AG04450 (cell line): ENCODE results near the gene COL5A3. TPM values are rescaled to one million over a fixed set of nuclear protein-coding genes. Genes with fewer than 3 reads are reported as not detected.
A peak's percentile ranks its signal among the peaks of the same experiment; 100 is the strongest.
"Not testable (repeated sequence)": the region's sequence is repeated elsewhere in the genome, so short reads cannot be mapped to it uniquely, and the experiment has no call there.

Experiments
- CTCF ChIA-PET: fragments of 300-600, 350-600 bp; formaldehyde crosslinking; extraction: SDS; loops from one replicate; lab custom pipeline; 2022; ENCODE audit warnings: antibody characterized with exemption, inconsistent platforms; lab: Charles Lee
- POLR2A ChIA-PET: fragments of 350-600 bp; formaldehyde crosslinking; extraction: SDS; loops from one replicate; lab custom pipeline; 2021; ENCODE audit warnings: antibody characterized with exemption, inconsistent platforms; lab: Yijun Ruan, JAX
- DNase-seq: peaks from one replicate; pipeline ENCODE4 v3.0.0-alpha.2; 2011; ENCODE audit warnings: low read depth, low spot score
- H3K27ac ChIP-seq: one replicate; pipeline ENCODE4 v1.5.1; 2012; ENCODE audit warnings: low read depth, low read length, control low read depth
- H3K27me3 ChIP-seq: one replicate; pipeline ENCODE4 v1.6.0; 2012; ENCODE audit warnings: low read length; ENCODE audit not compliant: control insufficient read depth, insufficient read depth
- H3K4me3 ChIP-seq: 2 replicates; pipeline ENCODE4 v1.5.1; 2011; ENCODE audit warnings: mild to moderate bottlenecking, low read depth, low read length, control low read depth
- H3K9me3 ChIP-seq: 2 replicates; pipeline ENCODE4 v1.5.1; 2012; ENCODE audit warnings: low read length; ENCODE audit not compliant: control insufficient read depth, insufficient read depth
- polyA plus RNA-seq: library from polyadenylated mRNA; depleted of rRNA; stranded (reverse); fragments of >200 nt; gene quantifications from 2 replicates; pipeline ENCODE4 v1.2.3, GENCODE V29; 2011
- TF ChIP-seq, protein P1 (sequence below): IDR thresholded peaks from 2 replicates; pipeline ENCODE4 v1.5.1; 2011; ENCODE audit warnings: low read depth, low read length, control low read depth, inconsistent platforms

Gene COL5A3
- polyA plus RNA-seq, 1 experiment: 1.6 TPM

DNA sequence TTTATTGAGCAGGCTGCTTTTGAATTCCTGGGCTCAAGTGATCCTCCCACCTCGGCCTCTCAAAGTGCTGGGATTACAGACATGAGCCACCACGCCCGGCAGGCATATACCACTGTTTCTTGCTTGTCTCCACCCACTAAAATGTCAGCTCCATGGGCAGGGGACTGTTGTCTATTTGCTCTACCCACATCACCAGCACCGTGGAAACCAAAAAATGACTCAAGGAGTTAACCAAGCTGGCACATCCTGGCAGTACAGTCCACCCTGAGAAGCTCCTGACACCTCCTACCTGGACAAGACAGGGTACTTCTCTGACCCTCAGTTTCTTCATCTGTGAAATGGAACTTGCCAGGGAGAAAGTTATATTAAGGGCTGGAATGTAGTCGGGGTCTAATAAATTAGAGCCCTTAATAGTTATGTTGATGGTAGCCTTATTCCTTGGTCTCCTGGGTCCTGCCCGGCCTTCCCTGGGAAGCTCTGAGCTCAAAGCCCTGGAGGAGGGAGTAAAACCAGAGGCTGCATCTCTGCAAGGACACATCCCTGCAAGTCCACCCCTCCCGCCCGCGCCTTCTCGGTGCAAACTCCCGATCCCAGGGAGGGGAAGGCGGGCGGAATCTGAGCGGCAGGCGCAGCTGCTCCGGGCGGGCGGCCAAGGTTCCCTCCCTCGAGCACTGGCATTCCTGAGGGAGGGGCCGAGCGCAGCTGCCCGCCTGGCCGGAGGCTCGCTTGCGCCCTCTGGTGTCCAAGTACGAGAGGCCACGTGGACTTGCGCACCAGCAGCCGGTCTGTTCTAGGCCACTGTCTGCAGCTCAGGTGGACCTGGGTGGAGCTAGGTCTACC lies 17.1 kb upstream of the COL5A3 start:
- H3K4me3 ChIP-seq: no peak overlapping the region
- TF ChIP-seq, protein P1, sequence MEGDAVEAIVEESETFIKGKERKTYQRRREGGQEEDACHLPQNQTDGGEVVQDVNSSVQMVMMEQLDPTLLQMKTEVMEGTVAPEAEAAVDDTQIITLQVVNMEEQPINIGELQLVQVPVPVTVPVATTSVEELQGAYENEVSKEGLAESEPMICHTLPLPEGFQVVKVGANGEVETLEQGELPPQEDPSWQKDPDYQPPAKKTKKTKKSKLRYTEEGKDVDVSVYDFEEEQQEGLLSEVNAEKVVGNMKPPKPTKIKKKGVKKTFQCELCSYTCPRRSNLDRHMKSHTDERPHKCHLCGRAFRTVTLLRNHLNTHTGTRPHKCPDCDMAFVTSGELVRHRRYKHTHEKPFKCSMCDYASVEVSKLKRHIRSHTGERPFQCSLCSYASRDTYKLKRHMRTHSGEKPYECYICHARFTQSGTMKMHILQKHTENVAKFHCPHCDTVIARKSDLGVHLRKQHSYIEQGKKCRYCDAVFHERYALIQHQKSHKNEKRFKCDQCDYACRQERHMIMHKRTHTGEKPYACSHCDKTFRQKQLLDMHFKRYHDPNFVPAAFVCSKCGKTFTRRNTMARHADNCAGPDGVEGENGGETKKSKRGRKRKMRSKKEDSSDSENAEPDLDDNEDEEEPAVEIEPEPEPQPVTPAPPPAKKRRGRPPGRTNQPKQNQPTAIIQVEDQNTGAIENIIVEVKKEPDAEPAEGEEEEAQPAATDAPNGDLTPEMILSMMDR: peak; percentile 89
- CTCF ChIA-PET: interaction anchor here (0.8 to 2.2 kb wide), 29 partner anchors 8 to 223 kb away, joined by 3 to 102 read pairs (median 4); partner anchors contain the start of genes ANGPTL6 and SHFL

DNA sequence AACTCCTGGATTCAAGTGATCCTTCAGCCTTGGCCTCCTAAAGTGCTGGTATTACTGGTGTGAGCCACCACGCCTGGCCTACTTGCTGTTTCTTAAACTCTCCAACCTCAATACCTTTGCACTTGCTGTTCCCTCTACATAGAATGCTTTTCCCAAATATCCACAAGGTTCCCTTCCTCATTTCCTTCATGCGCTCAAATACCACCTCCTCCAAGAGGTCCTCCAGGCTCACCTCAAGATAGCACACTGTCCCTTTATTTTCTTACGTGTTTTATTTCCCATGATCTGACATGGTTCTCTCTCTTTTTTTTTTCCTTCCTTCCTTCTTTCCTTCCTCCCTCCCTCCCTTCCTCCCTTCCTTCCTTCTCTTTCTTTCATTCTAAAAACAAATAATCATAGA lies 16.4 kb upstream of the COL5A3 start:
- POLR2A ChIA-PET: no interaction called here
- H3K27me3 ChIP-seq: peaks cover 12% of the 10 kb centered on the region
- CTCF ChIA-PET: interaction anchor here (0.8 to 2.2 kb wide), 24 partner anchors 8 to 223 kb away, joined by 3 to 102 read pairs (median 4); partner anchors contain the start of genes ANGPTL6 and SHFL
- no peak for DNase-seq
- no peak overlapping the region for H3K27ac ChIP-seq
- no peak overlapping the region for H3K4me3 ChIP-seq
- TF ChIP-seq, protein P1: no peak
- H3K9me3 ChIP-seq: no peaks in the 10 kb centered on the region

More for the DNA sequence above, 17.1 kb upstream of the COL5A3 start:
- DNase-seq: peak; percentile 82
- peaks cover 17% of the 10 kb centered on the region for H3K27me3 ChIP-seq
- peak overlapping the region; percentile 21 for H3K27ac ChIP-seq
- POLR2A ChIA-PET: interaction anchor here (0.5 to 1.3 kb wide), 7 partner anchors 17 to 647 kb away, joined by 3 to 8 read pairs (median 4); partner anchors contain the start of genes COL5A3 and PPAN
- no peaks in the 10 kb centered on the region for H3K9me3 ChIP-seq

DNA sequence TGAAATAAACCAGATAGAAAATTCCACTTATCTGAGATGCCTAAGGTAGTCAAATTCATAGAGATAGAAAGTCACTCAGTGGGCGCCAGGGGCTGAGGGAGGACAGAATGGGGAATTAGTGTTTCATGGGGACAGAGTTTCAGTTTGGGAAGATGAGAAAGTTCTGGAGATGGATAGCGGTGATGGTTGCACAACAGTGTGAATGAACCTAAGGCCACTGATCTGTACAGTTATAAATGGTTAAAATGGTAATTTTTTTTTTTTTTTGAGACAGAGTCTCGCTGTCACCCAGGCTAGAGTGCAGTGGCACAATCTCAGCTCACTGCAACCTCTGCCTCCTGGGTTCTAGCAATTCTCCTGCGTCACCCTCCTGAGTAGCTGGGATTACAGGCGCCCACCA lies 12.8 kb upstream of the COL5A3 start:
- POLR2A ChIA-PET, H3K27me3 ChIP-seq, H3K4me3 ChIP-seq, H3K9me3 ChIP-seq, DNase-seq, H3K27ac ChIP-seq: not testable (repeated sequence)
- CTCF ChIA-PET: interaction anchor here (1.5 kb wide), 2 partner anchors 23 to 92 kb away, joined by 3 to 6 read pairs; no protein-coding TSS in a partner anchor

DNA sequence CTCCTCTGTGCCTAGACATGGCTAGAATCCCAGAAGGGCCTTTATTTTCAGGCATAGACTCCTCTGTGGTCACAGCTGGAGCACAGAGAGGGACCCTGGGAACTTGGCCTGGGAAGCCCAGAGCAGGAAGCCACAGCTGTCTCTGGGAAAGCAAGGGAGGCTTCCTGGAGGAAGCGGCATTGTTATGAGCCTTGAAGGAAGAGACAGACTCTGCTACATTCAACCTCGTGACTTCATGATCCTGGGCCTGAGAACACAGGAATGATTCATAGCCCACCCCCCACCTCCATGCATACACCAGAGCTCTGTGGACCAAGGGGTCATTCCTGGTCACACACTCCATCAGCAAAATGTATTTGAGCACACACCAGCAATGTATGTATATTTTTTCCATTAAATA lies 11.6 kb upstream of the COL5A3 start:
- no peaks in the 10 kb centered on the region for H3K9me3 ChIP-seq
- H3K4me3 ChIP-seq: no peak overlapping the region
- CTCF ChIA-PET: interaction anchor here (1.0 to 3.6 kb wide), 2 partner anchors 22 to 92 kb away, joined by 3 to 30 read pairs; no protein-coding TSS in a partner anchor
- no peak overlapping the region for H3K27ac ChIP-seq
- POLR2A ChIA-PET: interaction anchor here (0.6 kb wide), 1 partner anchor 329 kb away, joined by 3 read pairs; no protein-coding TSS in a partner anchor
- TF ChIP-seq, protein P1: no peak
- DNase-seq: no peak
- no peaks in the 10 kb centered on the region for H3K27me3 ChIP-seq

DNA sequence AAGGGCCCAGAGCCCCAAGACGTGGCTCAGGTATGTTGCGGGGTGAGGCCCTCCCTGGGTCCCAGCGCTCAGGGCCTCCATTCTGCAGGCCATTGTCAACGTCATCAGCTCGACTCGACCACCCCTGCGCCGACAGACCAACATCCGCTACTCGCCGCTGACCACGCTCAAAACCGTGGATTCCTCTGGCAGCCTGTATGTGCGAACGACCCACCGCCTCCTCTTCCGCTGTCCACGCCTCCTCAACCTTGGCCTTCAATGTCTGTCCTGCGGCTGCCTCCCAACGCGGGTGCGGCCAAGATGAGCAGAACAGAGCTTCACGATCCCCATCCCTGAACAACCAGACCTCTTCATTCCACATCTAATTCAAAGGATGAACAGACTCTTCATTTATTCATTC lies 11.1 kb upstream of the COL5A3 start:
- POLR2A ChIA-PET: no interaction called here
- TF ChIP-seq, protein P1: no peak
- CTCF ChIA-PET: interaction anchor here (1.0 to 3.6 kb wide), 2 partner anchors 21 to 92 kb away, joined by 3 to 30 read pairs; no protein-coding TSS in a partner anchor
- H3K9me3 ChIP-seq: no peaks in the 10 kb centered on the region
- DNase-seq: no peak
- H3K27ac ChIP-seq: no peak overlapping the region
- H3K4me3 ChIP-seq: no peak overlapping the region
- H3K27me3 ChIP-seq: no peaks in the 10 kb centered on the region
